Brain microvascular endothelial cell (primary cell): ENCODE results near the gene RBM5.

Experiments used
- DNase-seq: peaks from one replicate; pipeline ENCODE4 v3.0.0-alpha.2; 2020
- H3K27ac ChIP-seq: fragments of 250-450 bp; sonication (Bioruptor Pico); 2 replicates; pipeline ENCODE4 v1.5.1; 2020; ENCODE audit warnings: mild to moderate bottlenecking, moderate library complexity
- H3K27me3 ChIP-seq: fragments of 250-450 bp; sonication (Bioruptor Pico); replicated peaks from 2 replicates; pipeline ENCODE4 v1.5.1; 2020; ENCODE audit warnings: mild to moderate bottlenecking
- H3K36me3 ChIP-seq: fragments of 250-450 bp; sonication (Bioruptor Pico); replicated peaks from 2 replicates; pipeline ENCODE4 v1.5.1; 2020; ENCODE audit warnings: mild to moderate bottlenecking
- H3K4me3 ChIP-seq: 2 replicates; pipeline ENCODE4 v1.5.1; 2011; ENCODE audit warnings: low read depth, mild to moderate bottlenecking, control low read depth, low read length, moderate library complexity
- in situ Hi-C: cut with HindIII; loops from 2 replicates; pipeline ENCODE4 v1.10.0; 2017; ENCODE audit warnings: low sequenced_read_pairs, low pct_ligation_motif_present
- TF ChIP-seq, protein P1 (sequence below): IDR thresholded peaks from 2 replicates; pipeline ENCODE4 v1.5.1; 2011; ENCODE audit warnings: low read depth, mild to moderate bottlenecking, moderate library complexity, low read length, control low read depth, inconsistent platforms; ENCODE audit errors: missing control alignments

The RBM5 gene

DNA sequence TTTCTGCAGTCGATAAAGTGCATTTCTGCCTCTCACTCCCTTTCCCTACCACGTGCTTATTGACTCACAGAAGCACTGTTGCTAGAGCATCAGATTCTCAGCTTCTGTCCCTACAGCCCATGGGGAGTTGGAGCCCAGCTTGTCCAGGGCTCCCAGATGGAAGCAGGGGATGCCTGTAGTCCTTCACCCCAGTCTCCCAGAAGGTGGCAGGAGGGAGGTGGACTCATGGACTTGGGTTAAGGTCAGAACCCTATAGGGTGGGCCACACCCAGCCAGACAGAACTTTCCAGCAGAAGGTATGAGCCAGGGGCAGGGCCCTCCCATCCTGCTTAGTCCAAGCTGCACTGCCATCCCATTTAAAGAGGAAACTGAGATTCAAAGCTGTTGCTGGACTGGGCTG lies 33.4 kb downstream of the RBM5 start:
- DNase-seq = no peak
- in situ Hi-C loops = no loop called here
- Histone ChIP-seq H3K27me3 (no peaks in the 10 kb centered on the region), H3K4me3 (no peak overlapping the region), H3K36me3 (peaks cover 36% of the 10 kb centered on the region), H3K27ac (no peak overlapping the region)
- TF ChIP-seq, protein P1, sequence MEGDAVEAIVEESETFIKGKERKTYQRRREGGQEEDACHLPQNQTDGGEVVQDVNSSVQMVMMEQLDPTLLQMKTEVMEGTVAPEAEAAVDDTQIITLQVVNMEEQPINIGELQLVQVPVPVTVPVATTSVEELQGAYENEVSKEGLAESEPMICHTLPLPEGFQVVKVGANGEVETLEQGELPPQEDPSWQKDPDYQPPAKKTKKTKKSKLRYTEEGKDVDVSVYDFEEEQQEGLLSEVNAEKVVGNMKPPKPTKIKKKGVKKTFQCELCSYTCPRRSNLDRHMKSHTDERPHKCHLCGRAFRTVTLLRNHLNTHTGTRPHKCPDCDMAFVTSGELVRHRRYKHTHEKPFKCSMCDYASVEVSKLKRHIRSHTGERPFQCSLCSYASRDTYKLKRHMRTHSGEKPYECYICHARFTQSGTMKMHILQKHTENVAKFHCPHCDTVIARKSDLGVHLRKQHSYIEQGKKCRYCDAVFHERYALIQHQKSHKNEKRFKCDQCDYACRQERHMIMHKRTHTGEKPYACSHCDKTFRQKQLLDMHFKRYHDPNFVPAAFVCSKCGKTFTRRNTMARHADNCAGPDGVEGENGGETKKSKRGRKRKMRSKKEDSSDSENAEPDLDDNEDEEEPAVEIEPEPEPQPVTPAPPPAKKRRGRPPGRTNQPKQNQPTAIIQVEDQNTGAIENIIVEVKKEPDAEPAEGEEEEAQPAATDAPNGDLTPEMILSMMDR = peak; percentile 23

DNA sequence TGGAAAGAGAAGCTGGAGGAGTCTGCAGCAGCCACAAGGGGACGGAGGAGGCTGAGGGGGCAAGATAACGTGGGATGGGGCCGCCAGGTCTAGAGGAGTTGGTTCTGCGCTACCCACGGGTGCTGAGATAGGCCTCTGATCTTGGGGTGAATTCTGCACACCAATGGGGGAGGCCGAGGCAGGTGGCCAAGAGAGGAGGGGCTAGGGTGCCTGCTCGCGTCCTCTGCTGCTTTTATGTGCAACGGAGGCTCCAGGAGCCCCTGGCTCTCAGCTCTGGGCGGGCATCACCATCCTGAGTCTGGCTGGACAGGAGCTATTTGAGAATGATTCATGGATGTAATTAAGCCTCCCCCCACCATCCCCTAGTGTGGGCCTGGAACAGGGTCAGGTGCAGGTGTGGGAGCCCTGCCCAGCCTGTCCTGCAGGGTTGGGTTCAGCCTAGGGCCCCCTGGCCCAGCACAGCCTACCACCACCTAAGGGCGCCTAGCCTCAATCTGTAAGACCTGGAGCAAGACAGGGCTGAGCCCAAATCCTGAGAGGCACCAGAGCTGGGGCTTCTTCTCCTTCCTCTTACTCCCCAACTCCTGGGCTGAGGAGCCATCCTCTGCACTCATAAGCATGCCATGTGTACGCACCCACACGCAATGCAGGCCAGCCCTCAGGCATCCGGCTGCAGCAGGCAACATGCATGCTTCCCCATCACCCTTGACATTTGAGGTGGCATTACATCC lies 34.1 kb downstream of the RBM5 start:
- H3K36me3 ChIP-seq = peaks cover 30% of the 10 kb centered on the region
- in situ Hi-C loops = no loop called here
- DNase-seq = no peak

DNA sequence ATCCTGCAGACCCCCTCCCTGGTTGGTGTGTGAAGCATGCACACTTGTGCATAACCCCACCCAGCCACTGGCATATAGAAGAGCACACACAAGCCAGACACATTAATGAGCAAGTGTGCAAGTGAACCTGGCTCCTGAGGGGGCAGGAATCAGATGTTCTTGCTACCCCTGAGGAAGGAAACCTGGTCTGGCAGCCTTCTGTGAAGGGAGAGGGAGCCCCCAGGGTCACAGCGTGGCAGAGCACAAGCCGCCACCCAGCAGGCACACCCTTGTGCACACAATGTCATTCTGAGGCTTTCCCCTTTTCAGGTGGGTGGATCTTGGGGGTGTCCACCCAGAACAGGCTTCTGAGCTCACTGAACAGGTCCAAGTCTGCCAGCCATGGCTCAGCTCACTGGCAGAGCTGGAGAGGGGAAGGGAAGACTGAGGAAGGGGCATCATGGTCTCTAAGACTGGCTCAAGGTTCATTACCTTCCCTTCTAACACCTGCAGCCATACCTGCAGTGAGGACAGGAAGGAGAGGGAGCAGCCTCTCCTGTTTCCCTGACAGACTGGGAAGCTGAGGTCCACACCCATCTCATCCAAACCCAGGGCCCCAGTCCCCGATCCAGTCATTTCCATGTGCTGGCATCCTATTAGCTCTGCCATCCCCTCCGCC lies 34.8 kb downstream of the RBM5 start:
- TF ChIP-seq, protein P1 = no peak
- DNase-seq = no peak
- in situ Hi-C loops = no loop called here
- no peak overlapping the region for H3K27ac ChIP-seq
- no peak overlapping the region for H3K4me3 ChIP-seq
- H3K27me3 ChIP-seq = no peaks in the 10 kb centered on the region
- peaks cover 23% of the 10 kb centered on the region for H3K36me3 ChIP-seq

More for the DNA sequence above, 34.1 kb downstream of the RBM5 start:
- H3K27ac ChIP-seq = no peak overlapping the region
- no peak overlapping the region for H3K4me3 ChIP-seq
- TF ChIP-seq, protein P1 = no peak
- no peaks in the 10 kb centered on the region for H3K27me3 ChIP-seq

DNA sequence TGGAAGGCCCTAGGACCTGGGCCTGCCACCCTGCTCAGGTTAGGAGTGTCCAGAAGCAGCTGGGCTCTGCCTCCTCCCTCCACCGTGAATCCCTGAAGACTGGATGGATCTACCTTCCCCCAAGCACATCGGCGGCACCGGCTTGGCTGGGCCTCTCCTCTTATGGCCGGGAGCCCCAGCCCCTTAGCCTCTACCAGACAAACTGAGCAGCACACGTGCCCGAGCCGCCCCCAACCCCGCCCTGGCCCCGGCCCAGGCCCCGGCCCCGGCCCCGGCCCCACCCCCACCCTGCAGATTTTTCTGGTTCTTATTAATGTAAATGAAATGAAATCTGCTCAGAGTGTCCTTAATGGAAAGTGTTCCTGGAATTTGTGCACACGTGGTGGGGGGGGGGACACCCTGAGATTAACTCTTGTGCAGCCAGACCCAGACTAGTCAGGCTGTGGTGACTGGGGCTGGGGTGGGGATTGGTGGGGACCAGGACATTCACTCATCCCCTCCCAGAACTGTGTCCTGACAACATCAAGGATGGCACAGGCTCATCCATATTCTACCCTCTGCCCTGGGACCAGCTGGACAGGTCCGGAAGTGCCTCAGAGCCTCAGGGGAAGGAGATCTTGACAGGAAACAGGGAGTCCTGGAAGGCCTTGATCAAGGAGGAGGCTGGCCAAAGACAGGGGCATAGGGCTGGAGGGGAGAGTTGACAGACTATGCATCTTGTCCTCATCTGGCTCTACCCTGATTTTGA lies 35.5 kb downstream of the RBM5 start:
- peaks cover 16% of the 10 kb centered on the region for H3K36me3 ChIP-seq
- H3K27ac ChIP-seq = no peak overlapping the region
- in situ Hi-C loops = no loop called here
- H3K27me3 ChIP-seq = no peaks in the 10 kb centered on the region
- no peak overlapping the region for H3K4me3 ChIP-seq
- TF ChIP-seq, protein P1 = no peak
- no peak for DNase-seq

DNA sequence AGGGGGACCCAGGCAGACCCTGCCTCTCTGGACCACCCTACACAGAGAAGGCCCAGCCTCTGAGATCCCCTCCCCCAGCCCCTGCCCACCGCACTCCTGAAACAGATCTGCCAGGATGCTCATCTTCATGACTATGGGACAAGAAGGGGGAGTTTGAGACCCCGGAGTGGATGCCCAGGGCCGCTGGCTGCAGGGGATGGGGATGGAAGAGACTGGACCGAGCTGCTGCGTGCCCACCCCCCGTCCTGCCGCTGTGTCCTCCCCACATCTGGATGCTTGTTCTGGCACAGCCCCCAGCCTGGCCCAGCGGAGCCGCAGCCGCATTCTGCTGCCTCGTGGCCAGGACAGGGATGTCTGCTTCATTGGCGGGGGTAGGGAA lies 36.1 kb downstream of the RBM5 start:
- Histone ChIP-seq H3K4me3 (no peak overlapping the region), H3K36me3 (peaks cover 12% of the 10 kb centered on the region), H3K27me3 (no peaks in the 10 kb centered on the region), H3K27ac (no peak overlapping the region)
- TF ChIP-seq, protein P1 = no peak
- in situ Hi-C loops = no loop called here
- DNase-seq = no peak
